Gastrocnemius medialis (tissue), 4 donors: ENCODE data around the gene GH1. TPM values are rescaled to one million over a fixed set of nuclear protein-coding genes. Genes with fewer than 3 reads are reported as not detected.
"Not testable (repeated sequence)": the region's sequence is repeated elsewhere in the genome, so short reads cannot be mapped to it uniquely, and the experiment has no call there.

Source experiments
- ATAC-seq, 2 donors: fragments of 150-250 bp; one replicate each; pipeline ENCODE4 v1.9.1; 2016
- DNase-seq, 2 donors: peaks; one replicate each; pipeline ENCODE4 v3.0.0-alpha.2; 2019
- H3K27ac ChIP-seq, 4 donors: fragments of 200-600 bp; sonication (generic); 1 replicate in 1 of 4; 2 replicates in 3 of 4; pipeline ENCODE4 v1.5.1; 2016 to 2018; ENCODE audit warnings: mild to moderate bottlenecking in 2 of 4, moderate library complexity in 1 of 4
- H3K27me3 ChIP-seq, 3 donors: fragments of 200-600 bp; sonication (generic) in 2 of 3; 1 replicate in 1 of 3; 2 replicates in 2 of 3; pipeline versions ENCODE4 v1.5.1 to v1.6.0; 2016 to 2019; ENCODE audit warnings: mild to moderate bottlenecking in 1 of 3, moderate library complexity in 1 of 3
- H3K36me3 ChIP-seq, 2 donors: fragments of 200-600 bp; sonication (generic) in 1 of 2; one replicate each; pipeline ENCODE4 v1.5.1; 2017 to 2018
- H3K4me1 ChIP-seq, 2 donors: fragments of 200-600 bp; sonication (generic) in 1 of 2; one replicate each; pipeline ENCODE4 v1.5.1; 2016 to 2017; ENCODE audit warnings: mild to moderate bottlenecking in 2 of 2
- H3K4me3 ChIP-seq, 4 donors: fragments of 200-600 bp; sonication (generic) in 3 of 4; 1 replicate in 1 of 4; 2 replicates in 3 of 4; pipeline ENCODE4 v1.5.1; 2016 to 2019; ENCODE audit warnings: mild to moderate bottlenecking in 2 of 4
- H3K9me3 ChIP-seq, 3 donors: fragments of 200-600 bp; sonication (generic) in 2 of 3; 1 replicate in 1 of 3; 2 replicates in 2 of 3; pipeline ENCODE4 v1.5.1; 2016 to 2019
- CTCF ChIP-seq, 5 experiments: fragments of 450-650 bp in 3 of 5; fragments of 200-600 bp in 2 of 5; sonication (generic) in 2 of 5; IDR thresholded peaks in 4 of 5; conservative IDR thresholded peaks in 1 of 5; 1 replicate in 4 of 5; 2 replicates in 1 of 5; pipeline ENCODE4 v1.5.1; 2016 to 2019; ENCODE audit warnings: antibody characterized with exemption in 5 of 5, mild to moderate bottlenecking in 3 of 5, moderate library complexity in 3 of 5
- in situ Hi-C, 4 donors: fragments of 200-750 bp; cut with MboI; loops; one replicate each; pipeline versions ENCODE4 v1.15.0 to v1.8.0; 2017; ENCODE audit warnings: low sequenced_read_pairs in 4 of 4
- intact Hi-C: fragments of 100-400 bp; cut with DNase I; formaldehyde crosslinking; loops from one replicate; pipeline ENCODE4 v1.15.1; 2023; ENCODE audit warnings: low total_unique reads
- total RNA-seq, 4 donors: library from RNA; depleted of rRNA; stranded (reverse); fragments of >200 nt; gene quantifications; one replicate each; pipeline versions ENCODE4 v1.1.0 to v1.2.3, GENCODE V29; 2016

Gene GH1
- total RNA-seq, 4 donors from 2014 or later, result not detected

GRCh38 chr17:63903787-63904201 is 14.8 kb downstream of the GH1 start:
- H3K9me3 ChIP-seq, H3K27ac ChIP-seq, H3K27me3 ChIP-seq, H3K4me3 ChIP-seq, intact Hi-C loops, DNase-seq, H3K36me3 ChIP-seq, H3K4me1 ChIP-seq: not testable (repeated sequence)
- in situ Hi-C loops, result loop anchor here (25.0 kb wide), 3 partner anchors 234 to 534 kb away; partner anchors contain the start of genes ERN1 (in 2 of the 4) and MILR1 (in 1 of the 4)
- peak in 1 of 2 donors; percentile 51 for ATAC-seq
- TF ChIP-seq CTCF (IDR thresholded peaks at IDR 0.05 in 4 of 5, conservative IDR thresholded peaks at IDR 0.05 in 1 of 5), result peak in 3 of 5 experiments; percentile 22 to 47 (median 34)

GRCh38 chr17:63901971-63902370 is 16.7 kb downstream of the GH1 start:
- H3K27me3 ChIP-seq, intact Hi-C loops, DNase-seq, H3K4me1 ChIP-seq, ATAC-seq, H3K4me3 ChIP-seq, H3K27ac ChIP-seq, H3K36me3 ChIP-seq, H3K9me3 ChIP-seq: not testable (repeated sequence)
- in situ Hi-C loops, result loop anchor here (25.0 kb wide), 3 partner anchors 235 to 535 kb away; partner anchors contain the start of genes ERN1 (in 2 of the 4) and MILR1 (in 1 of the 4)

GRCh38 chr17:63898899-63899798 is 19.5 kb downstream of the GH1 start:
- intact Hi-C loops, H3K36me3 ChIP-seq, DNase-seq, H3K27me3 ChIP-seq, H3K9me3 ChIP-seq, ATAC-seq, in situ Hi-C loops, H3K27ac ChIP-seq, H3K4me3 ChIP-seq, H3K4me1 ChIP-seq: not testable (repeated sequence)

- H3K36me3 ChIP-seq, DNase-seq, H3K4me1 ChIP-seq, ATAC-seq, H3K4me3 ChIP-seq, H3K27me3 ChIP-seq, H3K9me3 ChIP-seq, H3K27ac ChIP-seq, intact Hi-C loops, in situ Hi-C loops: not testable (repeated sequence)
These were observed 21.9 kb downstream of the GH1 start, which contains the start of gene CSH1 for GRCh38 chr17:63896524-63897354. Gene CSH1 (minus strand): TSS chr17:63896574. CDS start chr17:63896511, 63 bp downstream.

GRCh38 chr17:63894821-63895220 is 23.8 kb downstream of the GH1 start:
- DNase-seq, ATAC-seq, H3K4me1 ChIP-seq, H3K27ac ChIP-seq, H3K36me3 ChIP-seq, in situ Hi-C loops, H3K9me3 ChIP-seq, H3K27me3 ChIP-seq, H3K4me3 ChIP-seq, intact Hi-C loops: not testable (repeated sequence)

GRCh38 chr17:63894021-63894420 is 24.6 kb downstream of the GH1 start:
- H3K27me3 ChIP-seq, H3K4me3 ChIP-seq, ATAC-seq, H3K27ac ChIP-seq, DNase-seq, H3K9me3 ChIP-seq, H3K36me3 ChIP-seq, intact Hi-C loops, H3K4me1 ChIP-seq, in situ Hi-C loops: not testable (repeated sequence)
